ENCODE measurements around the gene SH2D5. TPM values are rescaled to one million over a fixed set of nuclear protein-coding genes. Genes with fewer than 3 reads are reported as not detected.

The SH2D5 gene
- 1 to 10 TPM; 2.7 to 2.8 TPM for total RNA-seq

GRCh38 chr1:20732588-20733359, at the start of gene SH2D5:
SH2D5 (minus strand) TSS chr1:20732703; CDS start chr1:20728044, 4,659 bp downstream.
- peak; percentile 79 for DNase-seq
- Mint-ChIP-seq H3K27ac (peak within 1 kb of the TSS; percentile 72), H3K27me3 (peaks cover 35% of the 10 kb centered on the region), H3K4me3 (peak within 1 kb of the TSS; percentile 80), H3K36me3 (no peaks in the 10 kb centered on the region), H3K4me1 (peaks cover 19% of the 10 kb centered on the region), H3K9me3 (no peaks in the 10 kb centered on the region)

GRCh38 chr1:20775700-20776099, 43.2 kb upstream of the SH2D5 start:
- Mint-ChIP-seq H3K36me3 (peaks cover 16% of the 10 kb centered on the region), H3K27ac (no peak overlapping the region), H3K4me3 (no peak overlapping the region), H3K27me3 (no peaks in the 10 kb centered on the region), H3K9me3 (no peaks in the 10 kb centered on the region), H3K4me1 (peaks cover 12% of the 10 kb centered on the region)
- no peak for DNase-seq

- peaks cover 14% of the 10 kb centered on the region for H3K36me3 Mint-ChIP-seq
- no peaks in the 10 kb centered on the region for H3K4me1 Mint-ChIP-seq
- DNase-seq = no peak
- no peak overlapping the region for H3K4me3 Mint-ChIP-seq
- H3K27me3 Mint-ChIP-seq = no peaks in the 10 kb centered on the region
- no peaks in the 10 kb centered on the region for H3K9me3 Mint-ChIP-seq
- no peak overlapping the region for H3K27ac Mint-ChIP-seq
Measured at GRCh38 chr1:20771780-20772179, 39.3 kb upstream of the SH2D5 start.

GRCh38 chr1:20770314-20771087, 38.0 kb upstream of the SH2D5 start:
- no peak for DNase-seq
- Mint-ChIP-seq H3K27me3 (no peaks in the 10 kb centered on the region), H3K4me3 (no peak overlapping the region), H3K4me1 (no peaks in the 10 kb centered on the region), H3K27ac (no peak overlapping the region), H3K36me3 (peaks cover 20% of the 10 kb centered on the region), H3K9me3 (no peaks in the 10 kb centered on the region)

- no peak overlapping the region for H3K27ac Mint-ChIP-seq
- H3K9me3 Mint-ChIP-seq = no peaks in the 10 kb centered on the region
- DNase-seq = no peak
- H3K4me1 Mint-ChIP-seq = no peaks in the 10 kb centered on the region
- H3K27me3 Mint-ChIP-seq = no peaks in the 10 kb centered on the region
- peaks cover 25% of the 10 kb centered on the region for H3K36me3 Mint-ChIP-seq
- H3K4me3 Mint-ChIP-seq = no peak overlapping the region
Measured at GRCh38 chr1:20767271-20767670, 34.8 kb upstream of the SH2D5 start.

- H3K27ac Mint-ChIP-seq = no peak overlapping the region
- no peak for DNase-seq
- no peaks in the 10 kb centered on the region for H3K4me1 Mint-ChIP-seq
- no peaks in the 10 kb centered on the region for H3K27me3 Mint-ChIP-seq
- no peaks in the 10 kb centered on the region for H3K9me3 Mint-ChIP-seq
- peaks cover 34% of the 10 kb centered on the region for H3K36me3 Mint-ChIP-seq
- no peak overlapping the region for H3K4me3 Mint-ChIP-seq
Measured at GRCh38 chr1:20763417-20763816, 30.9 kb upstream of the SH2D5 start.

GRCh38 chr1:20760322-20760721, 27.8 kb upstream of the SH2D5 start:
- no peaks in the 10 kb centered on the region for H3K4me1 Mint-ChIP-seq
- no peaks in the 10 kb centered on the region for H3K27me3 Mint-ChIP-seq
- no peak for DNase-seq
- no peaks in the 10 kb centered on the region for H3K9me3 Mint-ChIP-seq
- H3K36me3 Mint-ChIP-seq = peaks cover 36% of the 10 kb centered on the region
- H3K4me3 Mint-ChIP-seq = no peak overlapping the region
- no peak overlapping the region for H3K27ac Mint-ChIP-seq

GRCh38 chr1:20753589-20753988, 21.1 kb upstream of the SH2D5 start:
- no peak for DNase-seq
- Mint-ChIP-seq H3K9me3 (no peaks in the 10 kb centered on the region), H3K4me1 (no peaks in the 10 kb centered on the region), H3K4me3 (no peak overlapping the region), H3K36me3 (peaks cover 19% of the 10 kb centered on the region), H3K27ac (no peak overlapping the region), H3K27me3 (no peaks in the 10 kb centered on the region)

- no peak overlapping the region for H3K4me3 Mint-ChIP-seq
- H3K36me3 Mint-ChIP-seq = peaks cover 14% of the 10 kb centered on the region
- H3K27ac Mint-ChIP-seq = no peak overlapping the region
- no peak for DNase-seq
- H3K27me3 Mint-ChIP-seq = no peaks in the 10 kb centered on the region
- H3K9me3 Mint-ChIP-seq = no peaks in the 10 kb centered on the region
- no peaks in the 10 kb centered on the region for H3K4me1 Mint-ChIP-seq
Measured at GRCh38 chr1:20751462-20751990, 19.0 kb upstream of the SH2D5 start.

- DNase-seq = no peak
Measured at GRCh38 chr1:20742671-20743070, 10.2 kb upstream of the SH2D5 start.

GRCh38 chr1:20740781-20741180, 8.3 kb upstream of the SH2D5 start:
- no peak for DNase-seq
- Mint-ChIP-seq H3K36me3 (peaks cover 15% of the 10 kb centered on the region), H3K27ac (no peak overlapping the region), H3K27me3 (no peaks in the 10 kb centered on the region), H3K9me3 (no peaks in the 10 kb centered on the region), H3K4me3 (no peak overlapping the region), H3K4me1 (no peaks in the 10 kb centered on the region)

More at GRCh38 chr1:20742671-20743070, 10.2 kb upstream of the SH2D5 start:
- no peaks in the 10 kb centered on the region for H3K4me1 Mint-ChIP-seq
- H3K27me3 Mint-ChIP-seq = no peaks in the 10 kb centered on the region
- H3K36me3 Mint-ChIP-seq = peaks cover 17% of the 10 kb centered on the region
- no peak overlapping the region for H3K4me3 Mint-ChIP-seq
- H3K9me3 Mint-ChIP-seq = no peaks in the 10 kb centered on the region
- H3K27ac Mint-ChIP-seq = no peak overlapping the region

- peaks cover 11% of the 10 kb centered on the region for H3K36me3 Mint-ChIP-seq
- no peaks in the 10 kb centered on the region for H3K27me3 Mint-ChIP-seq
- H3K4me1 Mint-ChIP-seq = no peaks in the 10 kb centered on the region
- no peak overlapping the region for H3K4me3 Mint-ChIP-seq
- no peaks in the 10 kb centered on the region for H3K9me3 Mint-ChIP-seq
- no peak for DNase-seq
- H3K27ac Mint-ChIP-seq = peak overlapping the region; percentile 46
Measured at GRCh38 chr1:20739225-20739624, 6.7 kb upstream of the SH2D5 start.

GRCh38 chr1:20735581-20736111, 3.1 kb upstream of the SH2D5 start:
- peaks cover 9% of the 10 kb centered on the region for H3K27me3 Mint-ChIP-seq
- H3K27ac Mint-ChIP-seq = no peak overlapping the region
- H3K9me3 Mint-ChIP-seq = no peaks in the 10 kb centered on the region
- H3K4me1 Mint-ChIP-seq = peaks cover 16% of the 10 kb centered on the region
- H3K36me3 Mint-ChIP-seq = peaks cover 3% of the 10 kb centered on the region
- no peak overlapping the region for H3K4me3 Mint-ChIP-seq
- DNase-seq = no peak

- H3K4me1 Mint-ChIP-seq = peaks cover 19% of the 10 kb centered on the region
- H3K27ac Mint-ChIP-seq = peak overlapping the region; percentile 20
- peak overlapping the region; percentile 80 for H3K4me3 Mint-ChIP-seq
- H3K36me3 Mint-ChIP-seq = no peaks in the 10 kb centered on the region
- no peak for DNase-seq
- H3K27me3 Mint-ChIP-seq = peaks cover 29% of the 10 kb centered on the region
- H3K9me3 Mint-ChIP-seq = no peaks in the 10 kb centered on the region
Measured at GRCh38 chr1:20733360-20733975, 965 bp upstream of the SH2D5 start.

GRCh38 chr1:20732071-20732587, 374 bp downstream of the SH2D5 start:
- peak; percentile 79 for DNase-seq
- Mint-ChIP-seq H3K27ac (peak overlapping the region; percentile 72), H3K27me3 (peaks cover 35% of the 10 kb centered on the region), H3K4me1 (peaks cover 19% of the 10 kb centered on the region), H3K4me3 (peak overlapping the region; percentile 80), H3K36me3 (no peaks in the 10 kb centered on the region), H3K9me3 (no peaks in the 10 kb centered on the region)
